IMR-90 (cell line): ENCODE measurements around the gene SNX15. TPM values are rescaled to one million over a fixed set of nuclear protein-coding genes. Genes with fewer than 3 reads are reported as not detected.

Experiments used
- ATAC-seq: fragments of 200-7000 bp; cut with Tn5 transposase; 2 replicates; pipeline ENCODE4 v1.9.1; 2020; ENCODE audit warnings: low read depth, mild to moderate bottlenecking, moderate library complexity
- BruUV-seq: library from RNA; stranded (reverse); fragments of 400-500 nt; replicated peaks from 2 replicates; lab custom pipeline; 2021; lab: Mats Ljungman, UMichigan
- CTCF ChIA-PET: fragments of 300-600 bp; formaldehyde crosslinking; extraction: SDS; loops from one replicate; lab custom pipeline; 2021; ENCODE audit warnings: antibody characterized with exemption; lab: Yijun Ruan, JAX
- POLR2A ChIA-PET: fragments of 300-600 bp; sonication (Branson Sonifier 250); formaldehyde crosslinking; loops from one replicate; lab custom pipeline; 2022; ENCODE audit warnings: antibody characterized with exemption; ENCODE audit not compliant: unreplicated experiment; lab: Charles Lee
- DNase-seq: peaks from one replicate; pipeline ENCODE4 v3.0.0; 2013
- H2AFZ ChIP-seq: replicated peaks from 2 replicates; pipeline ENCODE3; 2013; ENCODE audit warnings: low read length, mild to moderate bottlenecking; ENCODE audit not compliant: poor library complexity
- H2AK5ac ChIP-seq: 2 replicates; pipeline ENCODE4 v1.6.1; 2013; ENCODE audit warnings: low read depth, low read length, inconsistent platforms
- H2AK9ac ChIP-seq: replicated peaks from 2 replicates; pipeline ENCODE3; 2013; ENCODE audit warnings: mild to moderate bottlenecking, low read depth, low read length, moderate library complexity; ENCODE audit not compliant: poor library complexity
- H2BK120ac ChIP-seq: 2 replicates; pipeline ENCODE4 v1.6.1; 2013; ENCODE audit warnings: low read depth, low read length, inconsistent platforms
- H2BK15ac ChIP-seq: 3 replicates; pipeline ENCODE4 v1.6.1; 2013; ENCODE audit warnings: low read depth, low read length, inconsistent platforms
- H2BK20ac ChIP-seq: 2 replicates; pipeline ENCODE4 v1.6.1; 2013; ENCODE audit warnings: low read depth, mild to moderate bottlenecking, inconsistent platforms, low read length, moderate library complexity
- H2BK5ac ChIP-seq: 2 replicates; pipeline ENCODE4 v1.6.1; 2013; ENCODE audit warnings: mild to moderate bottlenecking, low read depth, low read length, inconsistent platforms; ENCODE audit not compliant: poor library complexity, severe bottlenecking
- H3K14ac ChIP-seq: replicated peaks from 2 replicates; pipeline ENCODE4 v1.6.1; 2013; ENCODE audit warnings: low read depth, low read length, inconsistent platforms
- H3K18ac ChIP-seq: 2 replicates; pipeline ENCODE4 v1.6.1; 2013; ENCODE audit warnings: low read depth, low read length, control low read depth
- H3K23ac ChIP-seq: 2 replicates; pipeline ENCODE4 v1.6.1; 2013; ENCODE audit warnings: low read depth, low read length, inconsistent platforms
- H3K27ac ChIP-seq: 2 replicates; pipeline ENCODE4 v1.5.1; 2013; ENCODE audit warnings: mild to moderate bottlenecking, control low read depth, low read length; ENCODE audit not compliant: insufficient read depth
- H3K27me3 ChIP-seq: 2 replicates; pipeline ENCODE4 v1.6.1; 2013; ENCODE audit warnings: low read length; ENCODE audit not compliant: control insufficient read depth, insufficient read depth
- H3K36me3 ChIP-seq: 2 replicates; pipeline ENCODE4 v1.6.1; 2013; ENCODE audit warnings: low read length, mixed read lengths; ENCODE audit not compliant: control insufficient read depth, insufficient read depth
- H3K4ac ChIP-seq: 2 replicates; pipeline ENCODE4 v1.6.1; 2013; ENCODE audit warnings: low read depth, low read length, inconsistent platforms
- H3K4me1 ChIP-seq: 2 replicates; pipeline ENCODE4 v1.6.1; 2013; ENCODE audit warnings: low read length, mixed read lengths; ENCODE audit not compliant: control insufficient read depth, insufficient read depth
- H3K4me2 ChIP-seq: 2 replicates; pipeline ENCODE4 v1.6.1; 2013; ENCODE audit warnings: low read depth, mild to moderate bottlenecking, control low read depth, low read length, moderate library complexity
- H3K4me3 ChIP-seq: 2 replicates; pipeline ENCODE4 v1.5.1; 2013; ENCODE audit warnings: low read depth, mild to moderate bottlenecking, control low read depth, low read length, moderate library complexity; ENCODE audit not compliant: insufficient read depth
- H3K56ac ChIP-seq: 2 replicates; pipeline ENCODE4 v1.6.1; 2013; ENCODE audit warnings: low read length, inconsistent platforms; ENCODE audit not compliant: insufficient read depth; ENCODE audit errors: extremely low read depth
- H3K79me1 ChIP-seq, 2 experiments: 2 replicates each; pipeline ENCODE4 v1.6.1; 2013; ENCODE audit warnings: low read length in 2 of 2, inconsistent platforms in 1 of 2, low read depth in 1 of 2
- H3K9ac ChIP-seq: 2 replicates; pipeline ENCODE4 v1.6.1; 2013; ENCODE audit warnings: low read depth, low read length, control low read depth
- H3K9me1 ChIP-seq: 2 replicates; pipeline ENCODE4 v1.6.1; 2013; ENCODE audit warnings: low read length, inconsistent platforms; ENCODE audit not compliant: insufficient read depth
- H3K9me3 ChIP-seq: 2 replicates; pipeline ENCODE4 v1.6.1; 2013; ENCODE audit warnings: low read length; ENCODE audit not compliant: control insufficient read depth, insufficient read depth
- H4K20me1 ChIP-seq: 2 replicates; pipeline ENCODE4 v1.6.1; 2013; ENCODE audit warnings: low read length, inconsistent platforms; ENCODE audit not compliant: insufficient read depth
- H4K5ac ChIP-seq: 2 replicates; pipeline ENCODE4 v1.6.1; 2013; ENCODE audit warnings: mild to moderate bottlenecking, low read depth, low read length, control low read depth
- H4K8ac ChIP-seq, 2 experiments: 2 replicates each; pipeline ENCODE4 v1.6.1; 2013; ENCODE audit warnings: low read depth in 2 of 2, low read length in 2 of 2, control low read depth in 1 of 2, inconsistent platforms in 1 of 2
- H4K91ac ChIP-seq: 2 replicates; pipeline ENCODE4 v1.6.1; 2013; ENCODE audit warnings: low read depth, low read length, inconsistent platforms; ENCODE audit not compliant: insufficient read depth
- BHLHE40 ChIP-seq: fragments of 150-350 bp; IDR thresholded peaks from 2 replicates; pipeline ENCODE4 v1.6.1; 2016; ENCODE audit warnings: mild to moderate bottlenecking, low read depth, low read length
- CEBPB ChIP-seq: IDR thresholded peaks from 2 replicates; pipeline ENCODE4 v1.6.1; 2012; ENCODE audit warnings: low read depth, low read length, improper control_type of control experiment
- CHD1 ChIP-seq: IDR thresholded peaks from 2 replicates; pipeline ENCODE4 v1.6.1; 2012; ENCODE audit warnings: low read depth, low read length, improper control_type of control experiment
- ELK1 ChIP-seq: fragments of 150-350 bp; IDR thresholded peaks from 2 replicates; pipeline ENCODE4 v1.6.1; 2016; ENCODE audit warnings: low read depth, mild to moderate bottlenecking, low read length, moderate library complexity, borderline replicate concordance
- FOS ChIP-seq: fragments of 150-350 bp; IDR thresholded peaks from 2 replicates; pipeline ENCODE4 v1.6.1; 2016; ENCODE audit warnings: low read depth, low read length
- MAFK ChIP-seq: IDR thresholded peaks from 2 replicates; pipeline ENCODE4 v1.6.1; 2012; ENCODE audit warnings: low read depth, low read length, improper control_type of control experiment
- NFE2L2 ChIP-seq: fragments of 150-350 bp; IDR thresholded peaks from 2 replicates; pipeline ENCODE4 v1.6.1; 2016; ENCODE audit warnings: low read depth, mild to moderate bottlenecking, low read length
- POLR2A ChIP-seq: IDR thresholded peaks from 2 replicates; pipeline ENCODE4 v1.6.1; 2012; ENCODE audit warnings: mild to moderate bottlenecking, low read depth, low read length
- RAD21 ChIP-seq: IDR thresholded peaks from 2 replicates; pipeline ENCODE4 v1.6.1; 2012; ENCODE audit warnings: low read length, improper control_type of control experiment
- RCOR1 ChIP-seq: IDR thresholded peaks from 2 replicates; pipeline ENCODE4 v1.6.1; 2012; ENCODE audit warnings: mild to moderate bottlenecking, low read length, improper control_type of control experiment; ENCODE audit not compliant: insufficient replicate concordance
- RFX5 ChIP-seq: IDR thresholded peaks from 2 replicates; pipeline ENCODE4 v1.8.0; 2012; ENCODE audit warnings: low read depth, mild to moderate bottlenecking, low read length, moderate library complexity
- SMC3 ChIP-seq: fragments of 150-350 bp; IDR thresholded peaks from 2 replicates; pipeline ENCODE4 v1.6.1; 2016; ENCODE audit warnings: low read depth, mild to moderate bottlenecking, antibody characterized with exemption, low read length, moderate library complexity
- WGBS, 2 experiments: methylation state at CpG; one replicate each; pipeline versions ENCODE4 v1.1.5 to v1.1.7; 2013; ENCODE audit warnings: missing lambda C conversion rate in 2 of 2; ENCODE audit not compliant: insufficient read length in 1 of 2; ENCODE audit errors: extremely low coverage in 2 of 2; 5-methylcytosine and 5-hydroxymethylcytosine counted together
- dilution Hi-C: fragments of 300-500 bp; cut with HindIII; formaldehyde crosslinking; loops from one replicate; pipeline ENCODE4 v1.14.3; 2018; ENCODE audit warnings: low sequenced_read_pairs; ENCODE audit not compliant: unreplicated experiment
- in situ Hi-C: fragments of 300-500 bp; cut with MboI; formaldehyde crosslinking; loops from 3 replicates; pipeline ENCODE4 v1.14.3; 2019; ENCODE audit warnings: low sequenced_read_pairs, inconsistent platforms, mixed read lengths
- intact Hi-C: fragments of 100-400 bp; cut with micrococcal nuclease; formaldehyde crosslinking; loops from 2 replicates; pipeline ENCODE4 v1.10.0; 2022
- polyA plus RNA-seq, 3 experiments: library from polyadenylated mRNA; depleted of rRNA; stranded (reverse); fragments of >200 nt; gene quantifications; 2 replicates each; pipeline ENCODE4 v1.2.3, GENCODE V29; 2012; ENCODE audit warnings: low replicate concordance in 1 of 3
- total RNA-seq: library from RNA; depleted of rRNA; stranded (reverse); fragments of >200 nt; gene quantifications from 2 replicates; pipeline ENCODE4 v1.2.3, GENCODE V29; 2012
- TF ChIP-seq, protein P1 (sequence below): conservative IDR thresholded peaks from 2 replicates; pipeline ENCODE4 v1.5.1; 2012; ENCODE audit warnings: mild to moderate bottlenecking, low read depth, low read length, improper control_type of control experiment
- TF ChIP-seq, protein P2 (sequence below): fragments of 150-350 bp; IDR thresholded peaks from 2 replicates; pipeline ENCODE4 v1.6.1; 2017; ENCODE audit warnings: mild to moderate bottlenecking, antibody characterized with exemption, low read length, low read depth

The SNX15 gene
- total and polyA plus RNA-seq, 2 of the 4 experiments (the other 2 are of a cell fraction): 9.0 to 16.3 TPM

DNA sequence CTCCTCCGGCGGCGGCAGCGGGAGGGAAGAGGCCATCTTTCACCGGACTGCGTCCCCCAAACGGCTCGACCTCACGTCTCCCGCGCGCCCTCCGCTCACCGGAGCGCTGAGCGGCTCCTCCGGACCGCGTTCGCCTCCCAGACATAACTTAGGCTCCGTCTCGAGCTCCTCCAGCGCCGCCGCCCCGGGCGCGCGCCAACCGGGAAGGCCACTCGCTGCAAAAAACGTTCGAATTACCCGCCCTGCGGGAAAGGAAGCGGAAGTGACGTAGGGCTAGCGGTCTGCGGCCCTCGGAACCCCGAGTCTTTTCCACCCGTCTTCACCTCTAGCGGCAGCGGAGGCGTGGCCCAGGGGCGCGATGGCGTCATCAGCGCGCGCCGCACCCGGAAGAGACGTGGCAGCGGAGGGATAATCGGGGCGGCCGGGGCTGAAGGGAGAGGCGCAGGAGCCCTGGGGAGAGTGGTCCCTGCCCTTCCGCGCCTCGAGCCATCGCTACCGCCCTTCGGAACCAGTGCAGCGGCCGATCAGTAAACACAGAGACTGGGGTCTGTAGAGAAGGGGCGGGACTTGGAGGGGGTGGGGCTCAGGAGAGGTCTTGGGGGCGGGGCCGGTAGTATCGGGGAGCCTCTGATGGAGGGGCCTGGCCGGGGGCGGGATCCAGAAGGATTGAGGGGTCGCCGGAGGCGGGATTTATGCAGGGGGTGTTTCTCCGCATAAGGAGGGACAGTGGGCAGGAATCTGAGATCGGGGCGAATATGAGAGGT lies 56.8 kb downstream of the SNX15 start, which contains the start of the genes CDCA5 and ZFPL1:
Gene CDCA5, minus strand, starts transcription at position 207 of the 764 bp plus-strand sequence. Its CDS starts 62 bp downstream, at position 145.
Gene ZFPL1, plus strand, starts transcription at position 389 of the 764 bp plus-strand sequence. CDS start 477 bp downstream, outside the sequence.
- Histone ChIP-seq H2BK5ac (peak within 1 kb of the TSS; percentile 98), H3K4me1 (peaks cover 4% of the 10 kb centered on the region; the same call in 1 of the 2 replicates), H3K9ac (peak within 1 kb of the TSS; percentile 99), H3K9me3 (no peaks in the 10 kb centered on the region), H3K14ac (peak within 1 kb of the TSS; percentile 99), H3K18ac (peak within 1 kb of the TSS; percentile 97), H3K4me2 (peak within 1 kb of the TSS; percentile 95), H3K9me1 (no peaks in the 10 kb centered on the region; the same call in 1 of the 2 replicates), H3K36me3 (peaks cover 29% of the 10 kb centered on the region), H3K23ac (peak within 1 kb of the TSS; percentile 93; the same call in 1 of the 2 replicates), H2BK120ac (peak within 1 kb of the TSS; percentile 91), H4K8ac (peak within 1 kb of the TSS; percentile 93 to 99), H3K4me3 (peak within 1 kb of the TSS; percentile 89), H3K79me1 (peaks cover 41 to 60% of the 10 kb centered on the region in 2 experiments), H2BK20ac (no peak within 1 kb of the TSS), H3K56ac (peak within 1 kb of the TSS; percentile 90), H4K5ac (peak within 1 kb of the TSS; percentile 99), H2AFZ (peak within 1 kb of the TSS; percentile 95), H4K20me1 (no peaks in the 10 kb centered on the region; the same call in 1 of the 2 replicates), H4K91ac (peak within 1 kb of the TSS; percentile 98), H2AK5ac (peak within 1 kb of the TSS; percentile 93), H2BK15ac (peak within 1 kb of the TSS; percentile 65; the same call in 1 of the 3 replicates), H3K27ac (peak within 1 kb of the TSS; percentile 100), H3K4ac (peak within 1 kb of the TSS; percentile 99), H2AK9ac (peak within 1 kb of the TSS; percentile 94), H3K27me3 (no peaks in the 10 kb centered on the region)
- 0% methylated on average over 39 of the region's 79 CpGs; no CpG with 5 or more reads in 1 of the 2 experiments for WGBS, 2 experiments
- dilution Hi-C loops: no loop called here
- peak; percentile 94 for DNase-seq
- CTCF ChIA-PET: no interaction called here
- no TSS peak for BruUV-seq
- POLR2A ChIA-PET: no interaction called here
- intact Hi-C loops: loop anchor here (1.0 to 2.0 kb wide), 2 partner anchors 12 to 43 kb away; partner anchors contain the start of genes SAC3D1 and VPS51
- ATAC-seq: peak; percentile 93
- in situ Hi-C loops: no loop called here
- TF ChIP-seq, protein P1, sequence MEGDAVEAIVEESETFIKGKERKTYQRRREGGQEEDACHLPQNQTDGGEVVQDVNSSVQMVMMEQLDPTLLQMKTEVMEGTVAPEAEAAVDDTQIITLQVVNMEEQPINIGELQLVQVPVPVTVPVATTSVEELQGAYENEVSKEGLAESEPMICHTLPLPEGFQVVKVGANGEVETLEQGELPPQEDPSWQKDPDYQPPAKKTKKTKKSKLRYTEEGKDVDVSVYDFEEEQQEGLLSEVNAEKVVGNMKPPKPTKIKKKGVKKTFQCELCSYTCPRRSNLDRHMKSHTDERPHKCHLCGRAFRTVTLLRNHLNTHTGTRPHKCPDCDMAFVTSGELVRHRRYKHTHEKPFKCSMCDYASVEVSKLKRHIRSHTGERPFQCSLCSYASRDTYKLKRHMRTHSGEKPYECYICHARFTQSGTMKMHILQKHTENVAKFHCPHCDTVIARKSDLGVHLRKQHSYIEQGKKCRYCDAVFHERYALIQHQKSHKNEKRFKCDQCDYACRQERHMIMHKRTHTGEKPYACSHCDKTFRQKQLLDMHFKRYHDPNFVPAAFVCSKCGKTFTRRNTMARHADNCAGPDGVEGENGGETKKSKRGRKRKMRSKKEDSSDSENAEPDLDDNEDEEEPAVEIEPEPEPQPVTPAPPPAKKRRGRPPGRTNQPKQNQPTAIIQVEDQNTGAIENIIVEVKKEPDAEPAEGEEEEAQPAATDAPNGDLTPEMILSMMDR: 0 out of 2 replicates have a peak, but pooled peaks have one; percentile 1
- no peak for TF ChIP-seq NFE2L2
- TF ChIP-seq BHLHE40: no peak
- TF ChIP-seq SMC3: no peak
- no peak for TF ChIP-seq MAFK
- TF ChIP-seq ELK1: 0 out of 2 replicates have a peak, but pooled peaks have one; percentile 9
- no peak for TF ChIP-seq RFX5
- TF ChIP-seq FOS: no peak
- no peak for TF ChIP-seq RCOR1
- TF ChIP-seq, protein P2, sequence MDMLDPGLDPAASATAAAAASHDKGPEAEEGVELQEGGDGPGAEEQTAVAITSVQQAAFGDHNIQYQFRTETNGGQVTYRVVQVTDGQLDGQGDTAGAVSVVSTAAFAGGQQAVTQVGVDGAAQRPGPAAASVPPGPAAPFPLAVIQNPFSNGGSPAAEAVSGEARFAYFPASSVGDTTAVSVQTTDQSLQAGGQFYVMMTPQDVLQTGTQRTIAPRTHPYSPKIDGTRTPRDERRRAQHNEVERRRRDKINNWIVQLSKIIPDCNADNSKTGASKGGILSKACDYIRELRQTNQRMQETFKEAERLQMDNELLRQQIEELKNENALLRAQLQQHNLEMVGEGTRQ: peak; percentile 38; the same call in 1 of the 2 replicates
- no peak; the same call in 1 of the 2 replicates for TF ChIP-seq RAD21
- no peak for TF ChIP-seq CHD1
- TF ChIP-seq POLR2A: peak; percentile 97
- peak; percentile 36; the same call in 1 of the 2 replicates for TF ChIP-seq CEBPB
